ENCODE data around the gene ODAD2. TPM values are rescaled to one million over a fixed set of nuclear protein-coding genes. Genes with fewer than 3 reads are reported as not detected.

ODAD2 gene
- total RNA-seq, 2 experiments from 2014 or later = not detected

DNA sequence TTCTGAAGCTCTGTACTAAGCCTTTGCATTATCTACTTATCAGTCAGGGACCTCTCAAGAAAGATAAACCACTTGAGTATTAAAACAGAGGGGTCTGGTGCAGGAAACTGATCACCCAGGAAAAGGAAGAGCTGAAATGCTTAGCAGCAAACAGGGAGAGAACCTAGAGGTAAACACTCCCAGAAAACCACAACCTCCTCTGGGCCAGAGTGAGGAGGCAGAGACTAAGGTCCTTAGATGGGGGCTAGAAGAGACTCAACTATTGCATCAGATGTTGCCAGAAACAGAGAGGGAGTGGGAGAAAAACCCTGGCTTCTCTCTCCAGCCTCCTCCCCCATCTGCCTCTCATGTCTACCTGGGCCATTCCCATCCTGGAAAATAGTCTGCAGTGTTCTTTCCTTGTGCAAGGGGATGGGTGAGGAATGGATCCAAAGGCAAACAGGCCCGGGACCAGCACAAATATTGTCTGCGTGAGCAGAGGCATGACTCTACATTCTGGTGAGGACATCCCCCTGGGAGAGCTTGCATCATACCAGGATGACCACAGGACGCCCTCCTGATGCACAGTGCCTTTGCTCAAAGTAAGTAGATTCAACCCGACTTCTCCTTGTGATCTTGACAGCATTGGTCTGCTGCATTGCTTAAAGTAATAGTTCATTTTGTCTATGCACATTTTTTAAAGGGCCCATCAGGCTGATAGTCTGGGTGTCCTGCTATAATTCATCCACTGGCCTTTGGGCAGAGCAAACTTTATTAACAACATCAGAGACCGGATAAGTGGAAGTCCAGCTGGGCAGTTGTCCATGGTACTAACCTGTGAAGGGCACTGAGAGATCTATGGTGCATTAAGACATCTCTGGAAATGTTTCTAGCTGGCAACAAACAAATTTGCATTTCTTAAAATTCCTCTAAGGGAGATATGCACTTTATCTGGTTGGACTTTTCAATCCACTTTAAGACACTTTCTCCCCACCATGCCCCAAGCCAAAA is 22.4 kb upstream of the ODAD2 start:
- H3K4me3 ChIP-seq (ENCODE audit: low read depth, low read length, poor library complexity, severe bottlenecking) = no peak overlapping the region
- no peaks in the 10 kb centered on the region for H3K9me3 ChIP-seq (ENCODE audit: low read length)
- H3K79me2 ChIP-seq (ENCODE audit: insufficient read depth, low read depth, low read length) = no peaks in the 10 kb centered on the region
- no peaks in the 10 kb centered on the region for H3K9me2 ChIP-seq (ENCODE audit: insufficient read depth, low read length)
- ChIA-PET POLR2A (no interaction called here), CTCF (ENCODE audit: unreplicated experiment) (no interaction called here)
- no TSS peak for BruUV-seq (replicated peaks)
- no peak for TF ChIP-seq EZH2phosphoT487 (IDR thresholded peaks at IDR 0.05; ENCODE audit: borderline replicate concordance, low read depth, low read length)
- TF ChIP-seq, protein P1, sequence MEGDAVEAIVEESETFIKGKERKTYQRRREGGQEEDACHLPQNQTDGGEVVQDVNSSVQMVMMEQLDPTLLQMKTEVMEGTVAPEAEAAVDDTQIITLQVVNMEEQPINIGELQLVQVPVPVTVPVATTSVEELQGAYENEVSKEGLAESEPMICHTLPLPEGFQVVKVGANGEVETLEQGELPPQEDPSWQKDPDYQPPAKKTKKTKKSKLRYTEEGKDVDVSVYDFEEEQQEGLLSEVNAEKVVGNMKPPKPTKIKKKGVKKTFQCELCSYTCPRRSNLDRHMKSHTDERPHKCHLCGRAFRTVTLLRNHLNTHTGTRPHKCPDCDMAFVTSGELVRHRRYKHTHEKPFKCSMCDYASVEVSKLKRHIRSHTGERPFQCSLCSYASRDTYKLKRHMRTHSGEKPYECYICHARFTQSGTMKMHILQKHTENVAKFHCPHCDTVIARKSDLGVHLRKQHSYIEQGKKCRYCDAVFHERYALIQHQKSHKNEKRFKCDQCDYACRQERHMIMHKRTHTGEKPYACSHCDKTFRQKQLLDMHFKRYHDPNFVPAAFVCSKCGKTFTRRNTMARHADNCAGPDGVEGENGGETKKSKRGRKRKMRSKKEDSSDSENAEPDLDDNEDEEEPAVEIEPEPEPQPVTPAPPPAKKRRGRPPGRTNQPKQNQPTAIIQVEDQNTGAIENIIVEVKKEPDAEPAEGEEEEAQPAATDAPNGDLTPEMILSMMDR (conservative IDR thresholded peaks at IDR 0.05; ENCODE audit: low read length) = no peak
- H3K4me2 ChIP-seq (ENCODE audit: low read length) = no peak overlapping the region
- no peaks in the 10 kb centered on the region for H3K4me1 ChIP-seq (ENCODE audit: insufficient read depth, low read length, poor library complexity, severe bottlenecking)
- H3K36me3 ChIP-seq (ENCODE audit: insufficient read depth, low read length) = no peaks in the 10 kb centered on the region
- intact Hi-C loops (cut with micrococcal nuclease; ENCODE audit: unreplicated experiment) = no loop called here
- H2AFZ ChIP-seq (ENCODE audit: low read length) = no peak overlapping the region
- H4K20me1 ChIP-seq (ENCODE audit: insufficient read depth, low read length) = no peaks in the 10 kb centered on the region
- no peak overlapping the region for H3K27ac ChIP-seq (ENCODE audit: low read depth, low read length, poor library complexity, severe bottlenecking)
- no peak for DNase-seq (ENCODE audit: low spot score)

DNA sequence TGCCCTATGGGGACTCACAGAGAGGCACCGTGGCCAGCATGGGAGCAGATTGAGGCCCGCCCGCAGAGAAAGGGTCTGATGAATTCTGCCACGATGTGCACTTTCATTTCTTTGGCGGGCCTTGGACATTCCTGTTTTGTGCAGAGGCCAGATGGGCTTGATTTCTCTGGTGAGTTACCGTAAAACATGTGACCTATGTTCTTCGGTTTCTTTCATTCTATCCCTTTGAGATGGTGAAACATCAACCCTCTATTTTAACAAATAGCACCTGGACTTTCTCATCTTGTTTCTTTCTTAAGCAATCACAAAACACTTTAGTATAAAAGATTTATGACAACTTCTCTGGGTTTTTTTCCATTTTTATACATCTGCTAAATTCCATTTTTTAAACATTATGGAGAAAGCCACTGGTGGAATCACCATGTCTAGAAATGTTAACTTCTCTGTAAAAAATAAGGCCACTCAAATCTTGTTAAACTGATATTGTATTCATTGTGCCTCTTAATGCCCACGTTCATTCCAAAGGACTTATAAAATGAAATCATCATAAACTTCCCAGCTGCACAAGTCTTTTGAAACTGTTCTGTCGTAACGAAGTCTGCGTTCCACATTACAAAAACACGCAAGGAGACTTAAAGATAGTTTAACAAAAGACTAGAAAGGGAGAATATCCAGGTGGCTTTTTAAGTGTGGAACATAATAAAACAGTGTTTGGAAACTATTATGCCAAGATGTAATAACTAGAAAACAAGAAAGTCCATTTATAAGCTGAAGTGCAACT is 21.4 kb upstream of the ODAD2 start:
- H3K36me3 ChIP-seq (ENCODE audit: insufficient read depth, low read length) = no peaks in the 10 kb centered on the region
- CTCF ChIA-PET (ENCODE audit: unreplicated experiment) = no interaction called here
- no peak overlapping the region for H3K4me3 ChIP-seq (ENCODE audit: low read depth, low read length, poor library complexity, severe bottlenecking)
- no peaks in the 10 kb centered on the region for H4K20me1 ChIP-seq (ENCODE audit: insufficient read depth, low read length)
- H2AFZ ChIP-seq (ENCODE audit: low read length) = no peak overlapping the region
- H3K4me2 ChIP-seq (ENCODE audit: low read length) = no peak overlapping the region
- POLR2A ChIA-PET = interaction anchor here (0.6 to 0.7 kb wide), 2 partner anchors 87 to 306 kb away, joined by 3 to 9 read pairs; no protein-coding TSS in a partner anchor
- BruUV-seq (replicated peaks) = no TSS peak
- DNase-seq (ENCODE audit: low spot score) = no peak
- TF ChIP-seq, protein P1 (conservative IDR thresholded peaks at IDR 0.05; ENCODE audit: low read length) = no peak
- TF ChIP-seq EZH2phosphoT487 (IDR thresholded peaks at IDR 0.05; ENCODE audit: borderline replicate concordance, low read depth, low read length) = no peak
- intact Hi-C loops (cut with micrococcal nuclease; ENCODE audit: unreplicated experiment) = no loop called here
- no peak overlapping the region for H3K27ac ChIP-seq (ENCODE audit: low read depth, low read length, poor library complexity, severe bottlenecking)
- no peaks in the 10 kb centered on the region for H3K9me3 ChIP-seq (ENCODE audit: low read length)
- no peaks in the 10 kb centered on the region for H3K9me2 ChIP-seq (ENCODE audit: insufficient read depth, low read length)
- H3K4me1 ChIP-seq (ENCODE audit: insufficient read depth, low read length, poor library complexity, severe bottlenecking) = no peaks in the 10 kb centered on the region
- H3K79me2 ChIP-seq (ENCODE audit: insufficient read depth, low read depth, low read length) = no peaks in the 10 kb centered on the region

Measured in OCI-LY7 (cell line).